HL-60/S4 treated with phorbol 12-myristate 13-acetate at 8.2 ng/mL for 4 days and 3 days (cell line): ENCODE measurements around the gene ZNF479.
"Not testable (repeated sequence)": the region's sequence is repeated elsewhere in the genome, so short reads cannot be mapped to it uniquely, and the experiment has no call there.

Source experiments
- in situ Hi-C: fragments of 300-500 bp; cut with MboI; formaldehyde crosslinking; loops from 2 replicates; pipeline ENCODE4 v1.15.0; 2022; ENCODE audit warnings: low sequenced_read_pairs

The ZNF479 gene

GRCh38 chr7:57132336-57132735 is at the start of gene ZNF479:
Gene ZNF479, minus strand, starts transcription at chr7:57132436. Its CDS starts 112 bp downstream, at chr7:57132324.
- in situ Hi-C loops, result not testable (repeated sequence)

DNA sequence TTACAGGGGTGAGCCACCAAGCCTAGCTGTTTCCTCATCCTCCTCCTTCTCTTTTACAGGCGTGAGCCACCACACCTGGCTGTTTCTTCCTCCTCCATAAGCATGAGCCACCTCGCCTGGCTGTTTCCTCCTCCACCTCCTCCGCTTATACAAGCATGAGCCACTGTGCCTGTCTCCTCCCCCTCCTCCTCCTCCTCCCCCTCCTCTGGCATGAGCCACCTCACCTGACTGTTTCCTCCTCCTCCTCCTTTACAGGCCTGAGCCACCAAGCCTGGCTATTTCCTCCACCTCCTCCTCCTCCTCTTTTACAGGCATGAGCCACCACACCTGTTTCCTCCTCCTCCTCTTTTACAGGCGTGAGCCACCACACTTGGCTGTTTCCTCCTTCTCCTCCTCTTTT is 49.8 kb upstream of the ZNF479 start:
- in situ Hi-C loops, result no loop called here

GRCh38 chr7:57181281-57181680 is 49.0 kb upstream of the ZNF479 start:
- in situ Hi-C loops, result no loop called here

DNA sequence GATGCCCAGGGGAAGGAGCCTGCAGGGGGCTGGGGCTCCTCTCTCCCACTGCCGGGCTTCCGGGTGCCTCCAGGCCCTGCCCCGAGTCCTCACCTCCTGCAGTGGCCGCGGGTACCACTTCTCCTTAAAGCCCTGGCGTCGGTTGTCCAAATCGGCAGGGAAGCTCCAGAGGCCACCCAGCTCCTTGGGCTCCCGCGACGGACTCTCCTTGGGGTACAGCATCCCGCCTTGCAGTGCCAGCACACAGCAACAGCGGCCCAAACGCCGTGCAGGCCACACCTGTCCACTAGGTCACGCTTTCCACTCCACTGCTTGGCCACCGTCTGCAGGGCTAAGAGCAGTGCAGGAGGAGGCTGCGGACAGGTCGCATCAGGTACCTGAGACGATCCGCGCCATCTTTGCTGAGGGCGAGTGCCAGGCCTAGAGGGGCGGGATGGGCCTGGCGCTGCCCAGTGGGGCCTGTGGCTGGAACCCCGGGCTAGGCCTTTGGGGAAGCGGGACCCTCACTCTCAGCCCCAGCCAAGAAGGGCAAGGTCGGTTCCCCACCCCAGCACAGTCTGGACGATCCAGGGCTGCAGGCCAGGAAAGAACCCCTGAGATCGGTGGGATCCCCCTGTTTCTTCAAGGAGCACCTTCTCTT is 47.7 kb upstream of the ZNF479 start:
- in situ Hi-C loops, result no loop called here

GRCh38 chr7:57178768-57179139 is 46.5 kb upstream of the ZNF479 start:
- in situ Hi-C loops, result no loop called here

DNA sequence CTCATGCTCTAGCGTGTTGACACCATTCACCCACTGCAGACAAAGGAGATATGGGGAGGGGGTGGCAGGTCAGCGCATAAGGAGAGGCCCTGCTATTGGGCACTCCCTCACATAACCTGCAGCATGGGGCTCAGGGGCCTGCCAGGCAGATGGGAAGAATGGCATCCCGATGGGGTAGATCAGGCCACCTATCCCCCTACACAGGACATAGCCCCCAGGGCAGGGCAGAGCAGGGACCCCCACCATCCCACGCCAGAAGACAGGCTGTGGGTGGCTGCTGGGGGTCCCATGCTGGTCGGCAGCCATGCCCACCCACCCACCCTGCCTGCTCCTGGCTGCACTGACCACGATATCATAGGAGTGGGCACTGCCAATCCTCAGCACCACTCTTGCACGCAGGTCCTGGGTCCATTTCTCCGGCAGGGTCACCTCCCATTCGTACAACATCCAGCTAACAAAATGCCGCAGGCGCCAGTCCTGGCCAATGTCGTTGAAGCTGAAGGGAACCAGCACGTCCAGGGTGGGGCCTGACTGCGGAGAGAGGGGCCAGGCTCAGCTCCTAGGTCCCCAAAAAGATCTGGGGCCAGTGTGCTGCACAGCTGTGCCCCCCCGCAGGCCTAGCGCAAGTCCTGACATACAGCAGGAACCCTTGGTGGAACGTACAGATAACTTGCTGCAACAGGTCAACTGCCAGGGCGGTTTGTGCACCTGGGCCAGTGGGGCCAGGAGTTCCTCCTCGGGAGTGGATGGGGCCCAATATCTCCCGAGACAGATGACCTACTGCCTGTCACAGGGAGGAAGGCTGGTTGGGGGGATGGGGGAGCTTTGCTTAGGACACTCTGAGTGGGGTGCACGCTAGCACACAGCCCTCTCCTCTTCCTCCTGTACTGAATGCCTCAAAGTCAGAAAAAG is 45.9 kb upstream of the ZNF479 start:
- in situ Hi-C loops, result no loop called here

- in situ Hi-C loops, result no loop called here
Observed at GRCh38 chr7:57176928-57177635, 44.8 kb upstream of the ZNF479 start.

- in situ Hi-C loops, result no loop called here
Observed at GRCh38 chr7:57165285-57165899, 33.2 kb upstream of the ZNF479 start.

- in situ Hi-C loops, result not testable (repeated sequence)
Observed at GRCh38 chr7:57120123-57120784, 12.0 kb downstream of the ZNF479 start.
